HG03175 (cell line): ENCODE data around the gene INAVA.
"Not testable (repeated sequence)": the region's sequence is repeated elsewhere in the genome, so short reads cannot be mapped to it uniquely, and the experiment has no call there.

ENCODE experiments used
- ATAC-seq: cut with Tn5 transposase; IDR thresholded peaks from one replicate; pipeline ENCODE4 v1.9.1; 2021; ENCODE audit warnings: mild to moderate bottlenecking, moderate library complexity; ENCODE audit not compliant: unreplicated experiment

Gene INAVA

GRCh38 chr1:200896531-200897196 is 2.0 kb downstream of the INAVA start:
- ATAC-seq: no peak

- ATAC-seq: no peak
These were observed 2.6 kb downstream of the INAVA start for GRCh38 chr1:200897259-200897658.

GRCh38 chr1:200899015-200899386 is 4.3 kb downstream of the INAVA start:
- no peak for ATAC-seq

- ATAC-seq: no peak
These were observed 4.8 kb downstream of the INAVA start for GRCh38 chr1:200899451-200899915.

GRCh38 chr1:200899954-200900867 is 5.5 kb downstream of the INAVA start:
- ATAC-seq: no peak

GRCh38 chr1:200900877-200901276 is 6.2 kb downstream of the INAVA start:
- ATAC-seq: no peak

- no peak for ATAC-seq
These were observed 6.7 kb downstream of the INAVA start for GRCh38 chr1:200901350-200901749.

GRCh38 chr1:200901796-200902444 is 7.2 kb downstream of the INAVA start:
- no peak for ATAC-seq

GRCh38 chr1:200903793-200904192 is 9.1 kb downstream of the INAVA start:
- no peak for ATAC-seq

GRCh38 chr1:200904772-200905171 is 10.1 kb downstream of the INAVA start:
- ATAC-seq: no peak

- peak; percentile 37 for ATAC-seq
These were observed 10.8 kb downstream of the INAVA start for GRCh38 chr1:200905411-200906052.

GRCh38 chr1:200906491-200906890 is 11.8 kb downstream of the INAVA start:
- ATAC-seq: no peak

GRCh38 chr1:200907611-200908097 is 13.0 kb downstream of the INAVA start:
- ATAC-seq: peak; percentile 33

- ATAC-seq: no peak
These were observed 13.6 kb downstream of the INAVA start for GRCh38 chr1:200908191-200908868.

- peak; percentile 28 for ATAC-seq
These were observed 14.4 kb downstream of the INAVA start for GRCh38 chr1:200909071-200909470.

- peak; percentile 62 for ATAC-seq
These were observed 15.1 kb downstream of the INAVA start for GRCh38 chr1:200909757-200910239.

GRCh38 chr1:200911361-200911760 is 16.7 kb downstream of the INAVA start:
- ATAC-seq: no peak

GRCh38 chr1:200911936-200912335 is 17.2 kb downstream of the INAVA start:
- not testable (repeated sequence) for ATAC-seq

GRCh38 chr1:200912737-200913407 is 18.2 kb downstream of the INAVA start:
- ATAC-seq: no peak

GRCh38 chr1:200916152-200916551 is 21.5 kb downstream of the INAVA start:
- no peak for ATAC-seq
